Uterus (tissue), 2 donors: Measurements from ENCODE around the gene DDX28.

Experiments used
- CTCF ChIP-seq, 4 experiments: fragments of 200-600 bp in 2 of 4; fragments of 450-650 bp in 2 of 4; sonication (generic) in 2 of 4; IDR thresholded peaks; one replicate each; pipeline ENCODE4 v1.5.1; 2016 to 2019; ENCODE audit warnings: antibody characterized with exemption in 4 of 4, mild to moderate bottlenecking in 2 of 4, moderate library complexity in 1 of 4
- POLR2A ChIP-seq, 2 donors: fragments of 450-650 bp; IDR thresholded peaks; one replicate each; pipeline ENCODE4 v1.6.1; 2016; ENCODE audit warnings: antibody characterized with exemption in 2 of 2, mild to moderate bottlenecking in 1 of 2, moderate library complexity in 1 of 2

DNA sequence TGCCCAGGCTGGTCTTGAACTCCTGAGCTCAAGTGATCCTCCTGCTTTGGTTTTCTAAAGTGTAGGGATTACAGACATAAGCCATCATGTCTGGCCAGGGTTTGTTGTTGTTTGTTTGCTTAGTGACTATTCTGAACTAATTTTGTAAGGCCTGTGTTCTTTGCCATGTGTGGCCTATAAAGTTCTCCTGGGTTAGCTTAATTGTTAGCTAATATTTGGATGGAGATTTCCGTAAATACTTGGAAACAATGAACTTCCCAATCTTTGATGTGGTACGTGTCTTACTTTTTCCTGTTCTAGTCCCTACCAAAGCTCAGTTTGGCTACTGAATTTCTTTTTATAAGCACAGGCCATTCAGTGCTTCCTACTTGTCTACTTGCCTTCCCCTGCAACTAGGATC is 25.0 kb upstream of the DDX28 start:
- TF ChIP-seq CTCF (IDR thresholded peaks at IDR 0.05) (no peak), POLR2A (IDR thresholded peaks at IDR 0.05) (no peak)
